ENCODE data around the gene ERVFRD-1.
"Not testable (repeated sequence)": the region's sequence is repeated elsewhere in the genome, so short reads cannot be mapped to it uniquely, and the experiment has no call there.

ERVFRD-1 gene

DNA sequence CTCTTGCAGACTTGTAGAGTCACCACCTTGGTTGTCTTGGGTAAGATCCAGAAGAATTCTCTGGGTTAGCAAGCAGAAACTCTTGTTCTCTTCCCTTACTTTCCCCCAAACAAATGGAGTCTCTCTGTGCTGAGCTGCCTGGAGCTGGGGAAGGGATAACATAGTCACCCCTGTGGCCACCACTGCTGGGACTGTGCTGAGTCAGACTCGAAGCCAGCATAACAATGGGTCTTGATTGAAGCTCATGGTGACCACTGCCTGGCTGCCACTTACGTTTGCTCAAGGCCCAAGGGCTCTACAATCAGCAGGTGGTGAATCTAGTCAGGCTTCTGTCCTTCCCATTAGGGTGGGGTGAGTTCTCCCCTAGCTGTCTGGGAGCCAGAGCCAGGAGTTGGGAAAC is 15.4 kb upstream of the ERVFRD-1 start:
- no peak for DNase-seq

DNA sequence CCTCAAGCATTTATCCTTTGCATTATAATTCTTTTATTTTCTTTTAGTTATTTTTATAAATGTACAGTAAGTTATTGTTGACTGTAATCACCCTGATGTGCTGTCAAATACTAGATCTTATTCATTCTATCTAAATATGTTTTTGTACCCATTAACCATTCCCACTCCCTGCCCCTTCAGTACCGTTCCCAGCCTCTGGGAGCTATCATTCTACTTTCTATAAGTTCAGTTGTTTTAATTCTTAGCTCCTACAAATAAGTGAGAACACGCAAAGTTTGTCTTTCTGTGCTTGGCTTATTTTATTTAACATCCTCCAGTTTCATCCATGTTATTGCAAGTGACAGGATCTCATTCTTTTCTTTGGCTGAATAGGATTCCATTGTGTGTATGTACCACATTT is 12.5 kb upstream of the ERVFRD-1 start:
- DNase-seq: no peak

DNA sequence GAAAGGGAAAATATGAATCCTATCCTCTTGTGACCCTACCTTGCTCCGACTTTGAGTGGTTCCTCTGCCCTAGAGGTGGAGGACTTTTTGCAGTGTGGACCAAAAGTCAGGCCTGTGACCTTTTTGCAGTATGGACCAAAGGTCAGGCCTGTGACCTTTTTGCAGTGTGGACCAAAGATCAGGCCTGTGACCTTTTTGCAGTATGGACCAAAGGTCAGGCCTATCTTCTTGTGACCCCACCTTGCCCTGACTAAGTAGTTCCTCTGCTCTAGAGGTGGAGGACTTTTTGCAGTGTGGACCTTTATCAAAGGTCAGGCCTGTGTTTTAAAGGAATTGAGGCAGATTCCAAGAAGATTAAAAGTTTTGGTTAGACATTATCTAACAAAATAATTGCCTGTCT is 10.9 kb upstream of the ERVFRD-1 start:
- DNase-seq: no peak

DNA sequence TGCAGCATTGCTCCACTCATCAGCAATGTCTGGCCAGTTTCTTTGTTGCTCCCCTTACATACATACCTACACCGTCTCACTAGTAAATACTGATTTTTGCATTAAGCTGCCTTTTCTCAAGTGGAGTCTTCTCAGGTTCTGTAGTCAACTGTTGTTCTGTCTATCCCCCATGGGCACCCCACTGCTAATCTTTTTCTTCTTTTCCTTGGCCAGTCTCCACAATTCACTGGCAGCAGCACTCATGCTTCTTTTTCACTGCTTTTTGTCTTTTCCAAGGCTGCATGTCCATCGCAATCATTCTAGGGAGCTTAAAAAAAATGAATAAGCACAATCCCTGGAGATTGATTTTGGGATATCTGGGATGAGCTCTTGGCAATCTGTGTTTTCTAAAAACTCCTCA is 10.3 kb upstream of the ERVFRD-1 start:
- no peak for DNase-seq

DNA sequence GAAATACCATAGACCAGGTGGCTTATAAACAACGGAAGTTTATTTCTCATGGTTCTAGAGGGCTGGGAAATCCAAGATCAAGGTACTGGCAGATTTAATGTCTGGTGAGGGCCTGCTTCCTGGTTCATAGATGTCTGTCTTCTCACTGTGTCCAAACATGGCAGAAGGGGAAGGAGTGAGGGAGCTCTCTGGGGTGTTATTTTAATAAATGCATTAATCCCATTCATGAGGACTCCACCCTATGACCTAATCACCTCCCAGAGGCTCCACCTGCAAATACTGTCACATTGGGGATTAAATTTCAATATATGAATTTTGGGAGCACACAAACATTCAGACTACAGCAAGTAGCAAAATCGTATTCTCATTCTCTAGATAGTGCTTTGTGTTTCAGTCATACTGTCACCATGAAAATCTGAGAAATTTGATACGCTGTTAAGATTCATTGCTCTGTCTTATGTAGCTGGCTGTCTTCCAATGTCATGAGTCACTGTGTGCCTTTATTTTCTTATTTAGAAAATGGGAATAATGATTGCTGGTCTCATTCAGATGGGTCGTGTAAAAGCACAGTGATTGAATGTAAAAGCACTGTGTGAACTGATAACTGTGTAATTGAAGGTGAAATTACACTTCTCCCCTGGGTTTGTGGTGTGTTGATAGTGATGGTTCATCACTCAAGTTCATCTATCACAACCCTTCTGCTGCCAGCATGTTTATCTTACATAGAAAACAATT is 8.9 kb upstream of the ERVFRD-1 start:
- no peak for DNase-seq

DNA sequence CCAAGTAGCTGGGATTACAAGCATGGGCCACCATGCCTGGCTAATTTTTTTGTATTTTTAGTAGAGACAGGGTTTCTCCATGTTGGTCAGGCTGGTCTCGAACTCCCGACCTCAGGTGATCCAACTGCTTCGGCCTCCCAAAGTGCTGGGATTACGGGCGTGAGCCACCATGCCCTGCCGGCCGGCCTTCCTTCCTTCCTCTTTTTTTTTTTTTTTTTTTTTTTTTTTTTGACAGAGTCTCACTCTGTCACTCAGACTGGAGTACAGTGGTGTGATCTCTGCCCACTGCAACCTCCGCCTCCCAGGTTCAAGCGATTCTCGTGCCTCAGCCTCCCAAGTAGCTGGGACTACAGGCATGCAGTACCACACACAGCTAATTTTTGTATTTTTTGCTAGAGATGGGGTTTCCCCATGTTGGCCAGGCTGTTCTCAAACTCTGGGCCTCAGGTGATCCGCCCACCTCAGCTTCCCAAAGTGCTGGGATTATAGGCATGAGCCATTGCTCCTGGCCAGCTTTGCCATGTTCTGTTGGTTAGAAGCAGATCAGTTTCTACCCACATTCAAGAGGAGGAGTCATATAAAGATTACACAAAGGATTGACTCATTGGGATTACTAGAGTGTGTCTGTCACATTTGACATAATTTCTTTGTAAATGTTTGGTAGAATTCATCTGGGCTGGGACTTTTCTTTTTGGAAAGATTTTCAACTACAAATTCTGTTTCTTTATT is 4.4 kb upstream of the ERVFRD-1 start:
- DNase-seq: not testable (repeated sequence)

DNA sequence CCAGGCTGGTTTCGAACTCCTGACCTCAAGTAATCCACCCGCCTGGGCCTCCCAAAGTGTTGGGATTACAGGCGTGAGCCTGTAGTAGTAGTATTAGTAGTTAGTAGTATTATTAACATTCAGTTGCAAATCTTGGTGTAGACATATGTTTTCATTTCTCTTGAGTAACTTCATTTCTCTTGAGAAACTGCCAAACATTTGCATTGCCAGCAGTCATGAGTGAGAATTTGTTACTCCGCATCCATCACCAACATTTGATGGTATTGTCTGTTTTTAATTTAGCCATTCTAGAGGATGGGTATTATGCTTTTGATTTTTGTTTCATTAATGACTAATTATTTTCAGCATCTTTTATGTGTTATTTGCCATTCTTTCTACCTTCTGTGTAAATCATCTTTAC is 1.5 kb upstream of the ERVFRD-1 start:
- no peak for DNase-seq

DNA sequence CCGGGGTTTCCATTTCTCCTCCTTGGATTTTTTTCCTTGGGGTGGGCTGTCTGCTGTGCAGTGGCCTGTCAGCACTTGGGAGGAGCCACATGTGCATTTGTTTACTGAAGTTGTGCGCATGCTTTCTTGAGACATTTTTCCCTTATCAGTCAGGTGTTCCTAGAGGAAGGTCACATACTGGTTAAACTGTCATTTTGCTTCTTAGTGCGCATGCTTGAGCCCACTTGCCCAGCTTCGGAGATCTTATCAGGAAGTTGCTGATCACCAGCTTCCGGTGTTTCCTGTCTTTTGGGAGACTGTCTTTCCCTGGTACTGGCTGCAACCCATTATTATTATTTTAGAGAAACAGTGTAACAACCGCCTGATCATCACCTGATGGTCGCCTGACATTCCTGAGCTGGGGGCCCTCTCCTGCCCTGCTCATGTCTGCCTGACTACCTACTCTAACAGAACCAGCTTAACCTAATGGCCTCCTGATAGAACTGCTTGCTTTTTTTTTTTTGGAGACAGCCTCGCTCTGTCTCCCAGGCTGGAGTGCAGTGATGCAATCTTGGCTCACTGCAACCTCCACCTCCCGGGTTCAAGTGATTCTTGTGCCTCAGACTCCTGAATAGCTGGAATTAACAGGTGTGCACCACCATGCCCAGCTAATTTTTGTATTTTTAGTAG is 378 bp upstream of the ERVFRD-1 start:
- DNase-seq: no peak

DNA sequence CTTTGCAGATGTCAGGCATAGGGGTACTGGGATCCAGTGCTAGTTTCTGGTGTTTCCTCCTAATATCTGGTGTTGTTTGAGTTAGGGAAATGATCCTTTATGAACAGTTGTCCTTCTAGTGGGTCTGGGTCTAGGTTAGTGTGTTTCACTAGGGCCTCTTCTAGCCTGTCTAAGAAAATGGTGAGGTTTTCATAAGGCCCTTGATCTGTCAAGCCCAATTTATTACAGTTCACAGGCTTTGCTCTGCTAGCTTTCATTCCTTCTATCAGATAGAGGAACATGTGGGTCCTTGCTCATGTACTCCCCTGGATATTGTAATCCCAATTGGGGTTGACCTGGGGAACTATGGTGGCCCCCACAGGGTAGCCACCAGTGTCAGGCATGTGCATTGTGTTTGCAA is 2.8 kb downstream of the ERVFRD-1 start:
- DNase-seq: no peak

DNA sequence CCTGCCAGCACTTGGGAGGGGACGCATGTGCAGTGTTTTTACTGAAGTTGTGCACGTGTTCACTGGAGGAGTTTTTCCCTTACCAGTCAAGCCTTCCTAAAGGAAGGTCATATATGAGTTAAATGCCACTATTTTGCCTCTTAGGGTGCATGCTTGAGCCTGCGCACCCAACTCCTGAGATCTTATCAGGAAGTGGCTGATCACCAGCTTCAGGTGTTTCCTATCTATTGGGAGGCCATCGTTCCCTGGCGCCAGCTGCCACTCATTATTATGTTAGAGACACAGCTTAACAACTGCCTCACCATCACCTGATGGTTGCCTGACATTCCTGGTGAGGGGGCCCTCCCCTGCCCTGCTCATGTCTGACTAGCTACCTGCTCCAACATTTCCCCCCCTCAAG is 8.5 kb downstream of the ERVFRD-1 start:
- no peak for DNase-seq

DNA sequence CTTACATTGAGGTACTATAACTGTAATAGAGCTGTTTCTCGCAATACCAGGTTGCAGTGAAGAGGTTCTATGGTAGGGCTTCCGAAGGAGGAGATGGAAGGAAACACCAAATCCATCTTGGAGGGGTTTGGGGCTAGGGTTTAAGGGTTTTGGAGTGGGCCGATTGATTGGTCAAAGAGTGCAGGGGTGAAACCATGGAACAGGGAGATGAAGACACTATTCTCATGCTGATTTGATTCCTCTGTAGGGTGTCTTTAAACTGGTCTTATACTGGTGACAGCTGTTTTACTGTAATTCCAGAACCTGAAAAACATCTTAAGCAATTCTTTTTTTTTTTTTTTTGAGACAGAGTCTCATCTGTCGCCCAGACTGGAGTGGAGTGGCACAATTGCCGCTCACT is 10.1 kb downstream of the ERVFRD-1 start:
- no peak for DNase-seq

DNA sequence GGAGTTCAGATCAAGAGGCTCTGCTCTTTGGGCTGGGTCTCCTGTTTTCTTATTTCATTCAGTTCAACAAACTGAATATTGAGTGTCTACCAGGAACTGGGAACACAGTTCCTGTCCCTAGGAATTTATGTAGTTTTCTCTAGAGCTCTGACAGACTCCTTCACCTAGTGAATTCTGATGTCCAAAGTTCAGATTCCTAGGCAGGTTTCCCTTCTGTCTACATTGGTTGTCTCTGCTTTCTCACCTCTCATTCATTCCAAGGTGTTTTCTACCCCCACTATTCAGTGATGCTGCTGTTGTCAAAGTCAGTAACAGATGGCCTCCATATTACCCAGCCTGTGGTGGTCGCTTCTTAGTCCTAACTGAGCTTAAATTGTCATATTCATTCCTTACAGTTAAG is 13.5 kb downstream of the ERVFRD-1 start:
- DNase-seq: no peak

DNA sequence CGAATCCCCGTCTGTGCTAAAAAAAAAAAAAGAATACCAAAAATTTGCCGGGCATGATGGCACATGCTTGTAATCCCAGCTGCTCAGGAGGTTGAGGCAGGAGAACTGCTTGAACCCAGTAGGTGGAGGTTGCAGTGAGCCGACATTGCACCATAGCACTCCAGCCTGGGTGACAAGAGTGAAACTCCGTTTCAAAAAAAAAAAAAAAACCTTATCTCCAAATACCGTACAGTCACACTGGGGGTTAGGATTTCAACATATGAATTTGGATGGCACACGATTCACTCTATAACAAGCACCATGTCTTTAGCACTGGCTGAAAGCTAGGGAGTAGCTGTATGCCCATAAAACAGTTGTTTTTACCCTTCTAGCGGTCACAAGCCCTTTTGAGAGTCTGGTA is 14.0 kb downstream of the ERVFRD-1 start:
- DNase-seq: no peak

DNA sequence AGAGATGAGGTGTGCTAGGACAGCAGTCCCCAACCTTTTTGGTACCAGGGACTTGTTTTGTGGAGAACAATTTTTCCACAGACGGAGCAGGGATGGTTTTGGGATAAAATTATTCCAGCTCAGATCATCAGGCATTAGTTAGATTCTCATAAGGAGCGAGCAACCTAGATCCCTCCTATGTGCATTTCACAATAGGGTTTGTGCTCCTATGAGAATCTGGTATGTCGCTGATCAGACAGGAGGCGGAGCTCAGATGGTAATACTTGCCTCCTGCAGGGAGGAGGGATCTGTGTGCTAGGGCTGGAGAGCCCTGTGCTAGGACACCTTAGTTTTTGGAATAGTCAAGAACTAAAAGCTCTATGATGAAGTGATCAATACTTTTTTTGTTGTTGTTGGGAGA is 15.4 kb downstream of the ERVFRD-1 start:
- DNase-seq: peak; percentile 37

DNA sequence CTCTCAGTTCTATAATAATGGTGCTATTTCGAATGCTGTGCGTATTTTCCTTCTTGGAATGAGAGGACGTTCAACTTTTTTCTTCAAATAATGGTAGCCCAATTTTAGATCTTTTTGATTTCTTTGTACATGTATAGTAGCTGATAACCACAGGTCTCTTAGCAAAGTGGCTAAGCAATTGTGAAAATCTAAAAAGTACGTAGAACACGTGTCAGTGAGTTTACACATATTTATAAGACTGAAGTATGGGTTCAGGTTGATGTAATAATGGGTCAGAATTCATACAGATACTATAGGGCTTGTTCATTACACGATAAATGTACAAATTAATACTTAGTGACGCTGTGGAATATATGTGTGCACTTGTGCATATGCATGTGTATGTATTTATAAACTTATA is 16.6 kb downstream of the ERVFRD-1 start:
- no peak for DNase-seq

DNA sequence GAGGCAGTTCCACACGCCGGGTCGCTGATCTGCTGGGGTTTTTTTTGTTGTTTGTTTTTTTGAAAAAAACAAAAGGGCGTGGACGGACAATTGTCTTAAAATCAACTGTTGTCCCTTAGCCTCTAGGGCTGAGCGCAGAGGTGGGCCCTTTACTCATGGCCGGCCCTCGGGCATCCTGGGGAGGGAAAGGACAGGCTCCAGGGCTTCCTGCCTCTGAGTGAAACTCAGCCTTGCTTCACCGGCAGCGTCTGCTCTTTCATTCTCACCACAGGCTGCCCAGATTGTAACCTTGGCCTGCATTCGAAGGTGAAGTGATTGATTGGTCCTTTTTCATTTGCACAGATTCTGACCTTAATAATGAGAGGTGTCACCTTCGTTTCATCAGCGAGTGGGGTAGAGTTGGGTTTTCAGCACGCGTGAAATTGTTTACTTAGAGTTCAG is 17.1 kb downstream of the ERVFRD-1 start:
- DNase-seq: peak; percentile 52

DNA sequence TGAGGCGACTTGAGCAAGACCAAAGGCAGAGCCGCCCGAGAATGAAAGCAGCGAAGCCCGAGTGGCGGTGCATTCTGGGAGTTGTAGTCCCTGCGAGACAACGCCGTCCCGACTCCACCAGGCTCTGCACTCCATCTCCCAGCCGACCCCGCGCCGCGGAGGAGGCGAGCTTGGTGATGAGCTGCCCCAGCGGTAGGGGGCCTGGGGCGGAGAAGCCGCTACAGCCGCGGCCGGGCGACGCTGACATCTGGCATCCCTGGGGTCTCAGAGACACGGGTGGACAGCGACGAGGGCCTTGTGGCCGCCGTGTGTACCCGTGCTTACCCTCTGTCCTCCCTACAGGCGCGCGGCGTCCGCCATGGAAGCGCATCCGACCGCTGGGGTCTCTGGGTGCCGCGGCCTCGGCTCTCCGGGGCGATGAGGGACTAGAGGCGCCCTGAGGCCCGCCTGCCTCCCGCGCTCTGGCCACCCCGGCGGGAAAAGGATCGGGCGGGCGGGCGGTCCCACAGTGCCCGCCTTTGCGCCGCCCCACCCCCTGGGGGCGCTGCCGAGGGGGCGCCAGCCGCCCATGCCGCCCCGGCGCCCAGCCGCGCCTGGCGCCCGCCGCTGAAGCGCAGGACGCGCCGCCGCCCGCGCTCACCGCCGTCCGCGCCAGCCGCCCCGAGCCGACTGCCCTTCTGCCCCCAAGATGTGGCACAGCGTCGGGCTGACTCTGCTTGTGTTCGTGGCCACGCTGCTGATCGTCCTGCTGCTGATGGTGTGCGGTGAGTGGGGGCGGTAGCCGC is 17.7 kb downstream of the ERVFRD-1 start, which contains the start of gene SMIM13:
Gene SMIM13 (plus strand): TSS at position 209 of the 785 bp plus-strand sequence. CDS start 480 bp downstream, at position 689.
- peak; percentile 96 for DNase-seq

DNA sequence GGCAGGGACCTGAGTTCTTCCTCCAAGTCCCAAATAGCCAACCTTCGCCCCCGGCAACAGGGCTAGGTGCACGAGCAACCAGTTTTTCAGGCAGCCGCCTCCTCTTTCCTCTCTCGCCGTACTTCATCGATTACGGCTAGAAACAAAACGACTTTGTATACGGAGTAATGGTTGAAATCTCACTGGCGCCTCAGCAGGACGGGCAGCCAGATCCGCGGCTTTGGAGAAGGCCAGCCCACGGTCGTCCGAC is 18.2 kb downstream of the ERVFRD-1 start:
- DNase-seq: no peak

DNA sequence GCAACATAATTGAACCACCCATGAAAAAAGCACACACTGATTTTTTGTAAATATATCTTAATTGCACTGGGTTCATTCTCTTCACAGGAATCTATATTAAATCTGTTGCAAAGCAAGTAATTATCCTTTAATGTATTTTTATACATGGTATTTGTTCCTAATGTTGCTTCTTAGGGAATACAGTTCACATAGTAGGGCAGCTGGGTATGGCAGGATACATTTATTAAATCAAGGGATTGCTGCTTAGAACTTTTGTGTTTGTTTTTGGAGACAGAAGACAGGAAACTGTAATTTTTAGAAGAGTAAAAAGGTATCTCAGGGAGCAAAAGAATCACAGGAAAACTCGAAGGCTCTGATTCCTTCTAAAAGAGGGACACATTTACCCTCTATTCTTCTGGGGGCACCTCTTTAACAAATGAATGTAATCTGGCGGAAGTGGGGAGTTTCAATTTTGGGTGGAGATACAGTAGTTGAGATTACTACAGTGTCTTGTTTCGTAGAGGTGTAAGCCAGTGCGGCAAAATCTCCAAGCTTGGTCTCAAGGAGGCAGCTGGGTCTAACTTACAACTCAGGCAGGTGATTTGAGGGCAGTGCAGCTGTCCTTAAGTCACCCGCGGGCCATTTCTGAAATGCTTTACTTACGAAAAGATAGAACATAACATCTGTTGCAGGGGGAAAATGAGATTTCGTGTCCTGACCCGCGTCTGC is 18.7 kb downstream of the ERVFRD-1 start:
- peak; percentile 38 for DNase-seq

DNA sequence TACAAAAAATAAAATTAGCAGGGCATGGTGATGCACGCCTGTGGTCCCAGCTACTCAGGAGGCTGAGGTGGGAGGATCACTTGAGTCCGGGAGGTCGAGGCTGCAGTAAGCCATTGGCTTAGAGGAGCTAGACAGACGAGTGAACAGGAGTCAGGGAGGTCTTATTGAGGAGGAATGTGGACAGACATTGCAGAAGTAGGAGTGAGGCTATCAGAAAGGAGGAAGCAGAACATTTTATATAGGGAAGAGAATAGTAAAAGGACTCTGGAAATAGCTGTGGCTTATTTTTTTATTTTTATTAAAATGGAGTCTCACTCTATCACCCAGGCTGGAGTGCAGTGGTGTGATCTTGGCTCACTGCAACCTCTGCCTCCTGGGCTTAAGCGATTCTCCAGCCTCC is 20.4 kb downstream of the ERVFRD-1 start:
- not testable (repeated sequence) for DNase-seq

DNA sequence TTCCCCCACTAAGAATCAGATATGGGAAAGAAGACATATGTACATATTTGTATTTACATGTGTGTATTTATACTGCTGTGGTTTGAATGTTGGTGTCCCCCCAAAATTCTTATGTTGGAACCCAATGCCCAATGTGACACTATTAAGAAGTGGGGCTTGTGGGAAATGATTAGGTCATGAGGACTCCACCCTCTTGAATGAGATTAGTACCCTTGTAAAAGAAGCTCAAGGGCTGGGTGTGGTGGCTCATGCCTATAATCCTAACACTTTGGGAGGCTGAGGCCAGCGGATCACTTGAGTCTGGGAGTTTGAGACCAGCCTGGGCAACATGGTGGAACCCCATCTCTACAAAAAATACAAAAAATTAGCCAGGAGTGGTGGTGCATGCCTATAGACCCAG is 21.8 kb downstream of the ERVFRD-1 start:
- DNase-seq: no peak

DNA sequence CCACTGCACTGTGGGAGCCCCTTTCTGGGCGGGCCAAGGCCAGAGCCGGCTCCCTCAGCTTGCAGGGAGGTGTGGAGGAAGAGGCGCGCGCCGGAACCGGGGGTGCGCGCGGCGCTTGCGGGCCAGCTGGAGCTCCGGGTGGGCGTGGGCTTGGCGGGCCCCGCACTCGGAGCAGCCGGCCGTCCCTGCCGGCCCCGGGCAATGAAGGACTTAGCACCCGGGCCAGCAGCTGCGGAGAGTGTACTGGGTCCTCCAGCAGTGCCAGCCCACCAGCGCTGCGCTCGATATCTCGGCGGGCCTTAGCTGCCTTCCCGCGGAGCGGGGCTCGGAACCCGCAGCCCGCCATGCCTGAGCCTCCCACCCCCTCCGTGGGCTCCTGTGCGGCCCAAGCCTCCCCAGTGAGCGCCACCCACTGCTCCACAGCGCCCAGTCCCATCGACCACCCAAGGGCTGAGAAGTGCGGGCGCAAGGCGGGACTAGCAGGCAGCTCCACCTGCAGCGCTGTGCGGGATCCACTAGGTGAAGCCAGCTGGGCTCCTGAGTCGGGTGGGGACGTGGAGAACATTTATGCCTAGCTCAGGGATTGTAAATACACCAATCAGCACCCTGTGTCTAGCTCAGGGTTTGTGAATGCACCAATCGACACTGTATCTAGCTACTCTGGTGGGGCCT is 24.2 kb downstream of the ERVFRD-1 start:
- not testable (repeated sequence) for DNase-seq
